Thyroid gland (tissue), 4 donors: ENCODE measurements around the gene TSPAN12. TPM values are rescaled to one million over a fixed set of nuclear protein-coding genes. Genes with fewer than 3 reads are reported as not detected.

Experiments
- DNase-seq, 2 donors: peaks; one replicate each; pipeline ENCODE4 v3.0.0-alpha.2; 2019
- H3K27ac ChIP-seq, 3 donors: fragments of 200-600 bp; sonication (generic); 1 replicate in 2 of 3; 2 replicates in 1 of 3; pipeline ENCODE4 v1.5.1; 2016 to 2019; ENCODE audit warnings: mild to moderate bottlenecking in 1 of 3, moderate library complexity in 1 of 3
- H3K27me3 ChIP-seq: fragments of 200-600 bp; sonication (generic); one replicate; pipeline ENCODE4 v1.5.1; 2019
- H3K36me3 ChIP-seq, 2 donors: fragments of 200-600 bp; sonication (generic); one replicate each; pipeline ENCODE4 v1.5.1; 2016 to 2019
- H3K4me1 ChIP-seq, 2 donors: fragments of 200-600 bp; sonication (generic); one replicate each; pipeline ENCODE4 v1.5.1; 2017 to 2019
- H3K4me3 ChIP-seq, 3 donors: fragments of 200-600 bp; sonication (generic); replicated peaks in 1 of 3; 1 replicate in 2 of 3; 2 replicates in 1 of 3; pipeline ENCODE4 v1.5.1; 2016; ENCODE audit warnings: mild to moderate bottlenecking in 1 of 3
- H3K9me3 ChIP-seq: fragments of 200-600 bp; sonication (generic); one replicate; pipeline ENCODE4 v1.5.1; 2017
- CTCF ChIP-seq, 6 experiments: fragments of 200-600 bp in 3 of 6; fragments of 450-650 bp in 3 of 6; sonication (generic) in 3 of 6; IDR thresholded peaks; one replicate each; pipeline ENCODE4 v1.5.1; 2016 to 2019; ENCODE audit warnings: antibody characterized with exemption in 6 of 6, mild to moderate bottlenecking in 2 of 6, inconsistent platforms in 1 of 6, moderate library complexity in 1 of 6
- POLR2A ChIP-seq, 2 donors: fragments of 450-650 bp; IDR thresholded peaks; one replicate each; pipeline ENCODE4 v1.6.1; 2017; ENCODE audit warnings: antibody characterized with exemption in 2 of 2, mild to moderate bottlenecking in 2 of 2, moderate library complexity in 1 of 2
- WGBS, 2 donors: methylation state at CpG; one replicate each; pipeline ENCODE4 v1.1.5; 2017; 5-methylcytosine and 5-hydroxymethylcytosine counted together
- intact Hi-C: fragments of 100-400 bp; cut with DNase I; formaldehyde crosslinking; loops from one replicate; pipeline ENCODE4 v1.15.1; 2023
- total RNA-seq, 4 donors: library from RNA; depleted of rRNA; stranded (reverse); fragments of >200 nt; gene quantifications; one replicate each; pipeline ENCODE4 v1.2.3, GENCODE V29; 2016

The TSPAN12 gene
- total RNA-seq, 4 donors from 2014 or later: 36.2 to 55.1 (median 48.8) TPM

GRCh38 chr7:120819861-120820260 lies 38.1 kb downstream of the TSPAN12 start:
- TF ChIP-seq CTCF (IDR thresholded peaks at IDR 0.05) (no peak), POLR2A (IDR thresholded peaks at IDR 0.05) (no peak)
- DNase-seq: no peak
- Histone ChIP-seq H3K4me3 (no peak overlapping the region), H3K27me3 (no peaks in the 10 kb centered on the region), H3K9me3 (no peaks in the 10 kb centered on the region), H3K36me3 (peaks cover 0 to 3% of the 10 kb centered on the region in 2 donors), H3K4me1 (no peaks in the 10 kb centered on the region), H3K27ac (no peak overlapping the region)
- intact Hi-C loops: no loop called here

GRCh38 chr7:120817851-120818250 lies 40.1 kb downstream of the TSPAN12 start:
- 74 to 85% methylated on average over 2 of the region's 2 CpGs for WGBS, 2 donors
- intact Hi-C loops: no loop called here

GRCh38 chr7:120814253-120814939 lies 43.5 kb downstream of the TSPAN12 start:
- no peak for DNase-seq
- Histone ChIP-seq H3K4me1 (no peaks in the 10 kb centered on the region), H3K9me3 (no peaks in the 10 kb centered on the region), H3K4me3 (no peak overlapping the region), H3K27ac (no peak overlapping the region), H3K27me3 (no peaks in the 10 kb centered on the region), H3K36me3 (peaks cover 0 to 3% of the 10 kb centered on the region in 2 donors)
- WGBS, 2 donors: 88 to 89% methylated on average over 6 of the region's 6 CpGs
- intact Hi-C loops: no loop called here
- TF ChIP-seq CTCF (IDR thresholded peaks at IDR 0.05) (no peak), POLR2A (IDR thresholded peaks at IDR 0.05) (no peak)

More at GRCh38 chr7:120817851-120818250, 40.1 kb downstream of the TSPAN12 start:
- DNase-seq: no peak
- Histone ChIP-seq H3K9me3 (no peaks in the 10 kb centered on the region), H3K4me3 (no peak overlapping the region), H3K36me3 (peaks cover 0 to 3% of the 10 kb centered on the region in 2 donors), H3K4me1 (no peaks in the 10 kb centered on the region), H3K27me3 (no peaks in the 10 kb centered on the region), H3K27ac (no peak overlapping the region)
- no peak for TF ChIP-seq POLR2A (IDR thresholded peaks at IDR 0.05)
- TF ChIP-seq CTCF (IDR thresholded peaks at IDR 0.05): no peak

- no peak overlapping the region for H3K4me3 ChIP-seq
- H3K4me1 ChIP-seq: no peaks in the 10 kb centered on the region
- H3K27ac ChIP-seq: no peak overlapping the region
- intact Hi-C loops: no loop called here
- H3K9me3 ChIP-seq: no peaks in the 10 kb centered on the region
- no peak for DNase-seq
- H3K36me3 ChIP-seq: peaks cover 0 to 3% of the 10 kb centered on the region in 2 donors
- WGBS, 2 donors: 87 to 91% methylated on average over 4 of the region's 4 CpGs
- TF ChIP-seq CTCF (IDR thresholded peaks at IDR 0.05) (no peak), POLR2A (IDR thresholded peaks at IDR 0.05) (no peak)
- H3K27me3 ChIP-seq: no peaks in the 10 kb centered on the region
Observed at GRCh38 chr7:120813546-120814252, 44.2 kb downstream of the TSPAN12 start.

- H3K9me3 ChIP-seq: no peaks in the 10 kb centered on the region
- no peaks in the 10 kb centered on the region for H3K27me3 ChIP-seq
- no peak overlapping the region for H3K27ac ChIP-seq
- intact Hi-C loops: no loop called here
- H3K4me1 ChIP-seq: no peaks in the 10 kb centered on the region
- DNase-seq: no peak
- H3K36me3 ChIP-seq: peaks cover 0 to 3% of the 10 kb centered on the region in 2 donors
- TF ChIP-seq CTCF (IDR thresholded peaks at IDR 0.05) (no peak), POLR2A (IDR thresholded peaks at IDR 0.05) (no peak)
- no peak overlapping the region for H3K4me3 ChIP-seq
Observed at GRCh38 chr7:120813089-120813488, 44.9 kb downstream of the TSPAN12 start.
